HepG2 (cell line): Measurements from ENCODE around the gene PDE4D. TPM values are rescaled to one million over a fixed set of nuclear protein-coding genes. Genes with fewer than 3 reads are reported as not detected.

Experiments
- ATAC-seq: fragments of 200-7000 bp; cut with Tn5 transposase; 3 replicates; pipeline ENCODE4 v1.9.1; 2020; ENCODE audit warnings: mild to moderate bottlenecking, moderate library complexity
- BruUV-seq: library from RNA; stranded (reverse); fragments of 400-500 nt; replicated peaks from 2 replicates; lab custom pipeline; 2021; lab: Mats Ljungman, UMichigan
- CTCF ChIA-PET: fragments of 300-600 bp; formaldehyde crosslinking; extraction: SDS; loops from one replicate; lab custom pipeline; 2021; ENCODE audit warnings: low total read pairs, inconsistent platforms, low intra/inter-chr PET ratio; lab: Yijun Ruan, JAX
- POLR2A ChIA-PET: fragments of 350-600 bp; sonication (Branson Sonifier 250); formaldehyde crosslinking; loops from one replicate; lab custom pipeline; 2020; ENCODE audit warnings: antibody characterized with exemption, inconsistent platforms; lab: Yijun Ruan, JAX
- DNase-seq: peaks from one replicate; pipeline ENCODE4 v3.0.0-alpha.2; 2015; ENCODE audit warnings: low spot score
- FAIRE-seq: peaks from 3 replicates; lab custom pipeline; 2011; peaks lifted over from hg19 to GRCh38; lab: Jason Lieb, UNC
- H2AFZ ChIP-seq: one replicate; pipeline ENCODE4 v1.6.1; 2011; ENCODE audit warnings: low read length, inconsistent platforms
- H3K27ac ChIP-seq: fragments of 300-600 bp; 3 replicates; pipeline ENCODE4 v1.8.0; 2011; ENCODE audit warnings: mixed run types, mild to moderate bottlenecking, mixed read lengths, low read length, inconsistent platforms; ENCODE audit not compliant: insufficient read depth; ENCODE audit errors: extremely low read length
- H3K27me3 ChIP-seq, 2 experiments: fragments of 200-600 bp in 1 of 2; 2 replicates in 1 of 2; 3 replicates in 1 of 2; pipeline versions ENCODE4 v1.6.0 to v1.8.0; 2011; ENCODE audit warnings: low read length in 2 of 2, mild to moderate bottlenecking in 2 of 2, moderate library complexity in 2 of 2, inconsistent platforms in 1 of 2; ENCODE audit not compliant: insufficient read depth in 2 of 2, control insufficient read depth in 1 of 2
- H3K36me3 ChIP-seq, 2 experiments: fragments of 200-600 bp in 1 of 2; replicated peaks in 1 of 2; 2 replicates in 1 of 2; 3 replicates in 1 of 2; pipeline versions ENCODE4 v1.5.1 to v1.8.0; 2011; ENCODE audit warnings: low read length in 2 of 2, inconsistent platforms in 1 of 2; ENCODE audit not compliant: insufficient read depth in 2 of 2, control insufficient read depth in 1 of 2
- H3K4me1 ChIP-seq: 2 replicates; pipeline ENCODE4 v1.5.1; 2012; ENCODE audit warnings: low read length, inconsistent platforms; ENCODE audit not compliant: insufficient read depth
- H3K4me2 ChIP-seq: 2 replicates; pipeline ENCODE4 v1.6.0; 2011; ENCODE audit warnings: low read depth, low read length, inconsistent platforms
- H3K4me3 ChIP-seq, 3 experiments: fragments of 200-600 bp in 1 of 3; sonication (generic), shearing (Covaris generic) in 1 of 3; replicated peaks in 1 of 3; 2 replicates each; pipeline ENCODE4 v1.5.1; 2011 to 2016; ENCODE audit warnings: low read length in 3 of 3, inconsistent platforms in 2 of 3, low read depth in 2 of 3, mild to moderate bottlenecking in 2 of 3, control low read depth in 1 of 3, mixed read lengths in 1 of 3; ENCODE audit not compliant: insufficient read depth in 1 of 3
- H3K79me2 ChIP-seq: one replicate; pipeline ENCODE4 v1.6.1; 2011; ENCODE audit warnings: low read length, inconsistent platforms; ENCODE audit not compliant: insufficient read depth
- H3K9ac ChIP-seq: 2 replicates; pipeline ENCODE4 v1.6.0; 2011; ENCODE audit warnings: mild to moderate bottlenecking, low read depth, low read length, inconsistent platforms; ENCODE audit not compliant: insufficient read depth
- H3K9me3 ChIP-seq: 2 replicates; pipeline ENCODE4 v1.5.1; 2012; ENCODE audit warnings: mild to moderate bottlenecking, low read length
- H4K20me1 ChIP-seq: 2 replicates; pipeline ENCODE4 v1.6.0; 2011; ENCODE audit warnings: inconsistent platforms, mild to moderate bottlenecking, low read length, moderate library complexity; ENCODE audit not compliant: insufficient read depth
- CBX5 ChIP-seq: sonication (generic); formaldehyde crosslinking; IDR thresholded peaks from 2 replicates; pipeline ENCODE4 v1.4.0; 2020; ENCODE audit warnings: missing genetic modification reagents, borderline replicate concordance
- CHCHD3 ChIP-seq: sonication (generic); formaldehyde crosslinking; IDR thresholded peaks from 2 replicates; pipeline ENCODE4 v1.8.0; 2022; ENCODE audit warnings: mild to moderate bottlenecking, missing genetic modification reagents, moderate library complexity
- FOXA1 ChIP-seq, 2 experiments: fragments of 450-650 bp in 1 of 2; sonication (generic) in 1 of 2; formaldehyde crosslinking in 1 of 2; IDR thresholded peaks; 2 replicates each; pipeline versions ENCODE4 v1.4.0 to v1.6.1; 2016 to 2020; ENCODE audit warnings: missing genetic modification reagents in 1 of 2
- GABPB1 ChIP-seq: IDR thresholded peaks from 2 replicates; pipeline ENCODE4 v1.6.1; 2016; ENCODE audit warnings: mild to moderate bottlenecking, missing genetic modification reagents, moderate library complexity, missing compliant biosample characterization
- HNRNPH1 ChIP-seq: fragments of 200-400 bp; formaldehyde crosslinking; optimal IDR thresholded peaks from 2 replicates; pipeline ENCODE3; 2017; ENCODE audit warnings: mild to moderate bottlenecking, low read depth, low read length
- TEAD3 ChIP-seq: optimal IDR thresholded peaks from 2 replicates; pipeline ENCODE3; 2016; ENCODE audit warnings: borderline replicate concordance
- ZBTB42 ChIP-seq: sonication (generic); formaldehyde crosslinking; IDR thresholded peaks from 2 replicates; pipeline ENCODE4 v1.5.0; 2020; ENCODE audit warnings: mild to moderate bottlenecking, missing genetic modification reagents
- ZNF10 ChIP-seq: sonication (generic); formaldehyde crosslinking; IDR thresholded peaks from 2 replicates; pipeline ENCODE4 v1.4.0; 2020; ENCODE audit warnings: mild to moderate bottlenecking, low read depth, missing genetic modification reagents, borderline replicate concordance
- ZNF224 ChIP-seq: sonication (generic); formaldehyde crosslinking; IDR thresholded peaks from 2 replicates; pipeline ENCODE4 v1.5.0; 2020; ENCODE audit warnings: mild to moderate bottlenecking, missing genetic modification reagents
- ZNF367 ChIP-seq: sonication (generic); formaldehyde crosslinking; IDR thresholded peaks from 2 replicates; pipeline ENCODE4 v1.4.0; 2020; ENCODE audit warnings: missing genetic modification reagents, borderline replicate concordance
- WGBS: methylation state at CpG from one replicate; pipeline ENCODE4 v1.1.6; 2017; ENCODE audit warnings: low lambda C conversion rate; 5-methylcytosine and 5-hydroxymethylcytosine counted together
- in situ Hi-C: cut with HindIII; loops from 2 replicates; pipeline ENCODE4 v1.10.0; 2017; ENCODE audit warnings: low pct_unique_long_range_greater_than_20kb; ENCODE audit not compliant: extremely low pct_ligation_motif_present
- intact Hi-C: fragments of 100-400 bp; cut with micrococcal nuclease; formaldehyde crosslinking; loops from one replicate; pipeline ENCODE4 v1.10.0; 2022; ENCODE audit not compliant: unreplicated experiment
- polyA plus RNA-seq, 8 experiments: library from polyadenylated mRNA; depleted of rRNA in 3 of 8; stranded (reverse) in 7 of 8; unstranded in 1 of 8; fragments of >200 nt; fragmentation: Illumina TruSeq in 4 of 8; extraction: Trizol in 4 of 8; gene quantifications; 2 replicates each; pipeline versions ENCODE4 v1.2.1 to v1.2.3, GENCODE V29; 2011 to 2016; ENCODE audit warnings: low read depth in 4 of 8, missing spikeins in 1 of 8, mixed read lengths in 1 of 8; ENCODE audit not compliant: insufficient read depth in 1 of 8
- total RNA-seq, 5 experiments: library from RNA; depleted of rRNA; stranded (reverse); fragments of >200 nt; fragmentation: Illumina TruSeq; extraction: Trizol; gene quantifications; 2 replicates each; pipeline ENCODE4 v1.2.3, GENCODE V29; 2016; ENCODE audit warnings: low read depth in 1 of 5

Gene PDE4D
- total and polyA plus RNA-seq, 2 of the 13 experiments (the other 11 are each of a cell fraction or from before 2014, with no cell fraction given), result 7.0 to 12.2 TPM

GRCh38 chr5:59003641-59004040, 889.9 kb downstream of the PDE4D start:
- intact Hi-C loops (no loop called here), in situ Hi-C loops (loop anchor here (10.0 kb wide), 1 partner anchor 119 kb away; no protein-coding TSS in a partner anchor)
- WGBS, result 55% methylated on average over 5 of the region's 5 CpGs
- no peaks in the 10 kb centered on the region; a peak in 1 of 5 replicates for H3K27me3 ChIP-seq
- TF ChIP-seq ZNF10 (CRISPR knock-in tag) (no peak), ZNF367 (CRISPR knock-in tag) (no peak), ZBTB42 (CRISPR knock-in tag) (no peak), ZNF224 (CRISPR knock-in tag) (no peak), HNRNPH1 (no peak), TEAD3 (CRISPR knock-in tag) (no peak), CHCHD3 (no peak), CBX5 (CRISPR knock-in tag) (no peak), FOXA1 (IDR thresholded peaks at IDR 0.05) (no peak), FOXA1 (CRISPR knock-in tag; IDR thresholded peaks at IDR 0.05) (no peak)
- no peaks in the 10 kb centered on the region for H3K36me3 ChIP-seq
- H3K79me2 ChIP-seq, result no peaks in the 10 kb centered on the region
- ATAC-seq (no peak), FAIRE-seq (no peak), DNase-seq (no peak)
- H3K9ac ChIP-seq, result no peak overlapping the region
- no peak overlapping the region for H3K27ac ChIP-seq
- no peaks in the 10 kb centered on the region for H3K9me3 ChIP-seq
- peaks cover 2% of the 10 kb centered on the region; the same call in 1 of the 2 replicates for H4K20me1 ChIP-seq
- CTCF ChIA-PET, result no interaction called here
- no peak overlapping the region for H3K4me2 ChIP-seq
- POLR2A ChIA-PET, result no interaction called here
- H3K4me3 ChIP-seq, result no peak overlapping the region
- no peak overlapping the region for H2AFZ ChIP-seq
- H3K4me1 ChIP-seq, result no peaks in the 10 kb centered on the region
- no TSS peak for BruUV-seq

GRCh38 chr5:59003124-59003523, 890.4 kb downstream of the PDE4D start:
- no peaks in the 10 kb centered on the region for H3K4me1 ChIP-seq
- H3K79me2 ChIP-seq, result no peaks in the 10 kb centered on the region
- no peak overlapping the region for H2AFZ ChIP-seq
- H4K20me1 ChIP-seq, result peaks cover 2% of the 10 kb centered on the region; the same call in 1 of the 2 replicates
- DNase-seq, result no peak
- TF ChIP-seq GABPB1, result no peak
- ChIA-PET CTCF (no interaction called here), POLR2A (no interaction called here)
- no peak for FAIRE-seq
- in situ Hi-C loops (loop anchor here (10.0 kb wide), 1 partner anchor 118 kb away; no protein-coding TSS in a partner anchor), intact Hi-C loops (no loop called here)
- H3K27ac ChIP-seq, result no peak overlapping the region
- no TSS peak for BruUV-seq
- H3K4me2 ChIP-seq, result no peak overlapping the region
- 50% methylated on average over 4 of the region's 4 CpGs for WGBS
- no peaks in the 10 kb centered on the region; a peak in 1 of 5 replicates for H3K27me3 ChIP-seq
- H3K9ac ChIP-seq, result no peak overlapping the region
- ATAC-seq, result no peak
- no peaks in the 10 kb centered on the region for H3K36me3 ChIP-seq
- H3K9me3 ChIP-seq, result no peaks in the 10 kb centered on the region
- H3K4me3 ChIP-seq, result no peak overlapping the region
